Stomach (tissue), 9 donors: ENCODE data around the gene GLRA1. TPM values are rescaled to one million over a fixed set of nuclear protein-coding genes. Genes with fewer than 3 reads are reported as not detected.
A peak's percentile ranks its signal among the peaks of the same experiment; 100 is the strongest.
"Not testable (repeated sequence)": the region's sequence is repeated elsewhere in the genome, so short reads cannot be mapped to it uniquely, and the experiment has no call there.

Experiments used
- DNase-seq, 2 donors: peaks; one replicate each; pipeline versions ENCODE4 v3.0.0 to v3.0.0-alpha.2; 2013 to 2019
- H3K27ac ChIP-seq, 5 donors: fragments of 200-600 bp in 4 of 5; sonication (generic) in 4 of 5; one replicate each; pipeline ENCODE4 v1.5.1; 2013 to 2019; ENCODE audit warnings: mild to moderate bottlenecking in 1 of 5, moderate library complexity in 1 of 5
- H3K27me3 ChIP-seq, 3 donors: fragments of 200-600 bp; sonication (generic); one replicate each; pipeline ENCODE4 v1.5.1; 2017 to 2019; ENCODE audit warnings: mixed run types in 1 of 3
- H3K36me3 ChIP-seq, 4 donors: fragments of 200-600 bp; sonication (generic); 1 replicate in 3 of 4; 2 replicates in 1 of 4; pipeline ENCODE4 v1.5.1; 2016 to 2019
- H3K4me1 ChIP-seq, 4 donors: fragments of 200-600 bp; sonication (generic); one replicate each; pipeline ENCODE4 v1.5.1; 2016 to 2019
- H3K4me3 ChIP-seq, 4 donors: fragments of 200-600 bp; sonication (generic) in 3 of 4; one replicate each; pipeline ENCODE4 v1.5.1; 2016 to 2019; ENCODE audit warnings: mild to moderate bottlenecking in 1 of 4
- H3K9me3 ChIP-seq, 4 donors: fragments of 200-600 bp; sonication (generic); one replicate each; pipeline ENCODE4 v1.5.1; 2016 to 2019
- CTCF ChIP-seq, 7 experiments: fragments of 450-650 bp in 4 of 7; fragments of 200-600 bp in 3 of 7; sonication (generic) in 3 of 7; IDR thresholded peaks; one replicate each; pipeline ENCODE4 v1.5.1; 2016 to 2019; ENCODE audit warnings: antibody characterized with exemption in 7 of 7, control low read depth in 2 of 7, mild to moderate bottlenecking in 1 of 7
- EP300 ChIP-seq: sonication (generic); formaldehyde crosslinking; IDR thresholded peaks from one replicate; pipeline ENCODE4 v1.6.1; 2017; ENCODE audit warnings: antibody characterized with exemption
- POLR2A ChIP-seq, 4 donors: fragments of 450-650 bp; IDR thresholded peaks; one replicate each; pipeline ENCODE4 v1.6.1; 2016; ENCODE audit warnings: antibody characterized with exemption in 4 of 4, control low read depth in 2 of 4, mild to moderate bottlenecking in 1 of 4, moderate library complexity in 1 of 4
- POLR2AphosphoS5 ChIP-seq, 3 donors: sonication (generic); formaldehyde crosslinking; IDR thresholded peaks; one replicate each; pipeline ENCODE4 v1.6.1; 2016; ENCODE audit warnings: antibody characterized with exemption in 3 of 3
- WGBS, 5 donors: extraction: QIAGEN DNeasy Blood & Tissue Kit in 3 of 5; methylation state at CpG; one replicate each; pipeline versions ENCODE4 v1.1.5 to v1.1.7; 2013 to 2018; 5-methylcytosine and 5-hydroxymethylcytosine counted together
- intact Hi-C: fragments of 100-400 bp; cut with DNase I; formaldehyde crosslinking; loops from one replicate; pipeline ENCODE4 v1.15.1; 2023; ENCODE audit warnings: low total_unique reads
- polyA plus RNA-seq, 3 donors: library from polyadenylated mRNA; stranded (reverse); fragments of 200-250 nt; gene quantifications; one replicate each; pipeline ENCODE4 v1.2.3, GENCODE V29; 2013
- total RNA-seq, 5 donors: library from RNA; depleted of rRNA; stranded (reverse); fragments of >200 nt; gene quantifications; one replicate each; pipeline versions ENCODE4 v1.1.0 to v1.2.3, GENCODE V29; 2014 to 2016
- donor health status: healthy with polysubstance abuse.
- donor health status: Bipolar disorder and iron deficiency.
- donor health status: healthy.

The GLRA1 gene
- total and polyA plus RNA-seq, 8 donors, result not detected

DNA sequence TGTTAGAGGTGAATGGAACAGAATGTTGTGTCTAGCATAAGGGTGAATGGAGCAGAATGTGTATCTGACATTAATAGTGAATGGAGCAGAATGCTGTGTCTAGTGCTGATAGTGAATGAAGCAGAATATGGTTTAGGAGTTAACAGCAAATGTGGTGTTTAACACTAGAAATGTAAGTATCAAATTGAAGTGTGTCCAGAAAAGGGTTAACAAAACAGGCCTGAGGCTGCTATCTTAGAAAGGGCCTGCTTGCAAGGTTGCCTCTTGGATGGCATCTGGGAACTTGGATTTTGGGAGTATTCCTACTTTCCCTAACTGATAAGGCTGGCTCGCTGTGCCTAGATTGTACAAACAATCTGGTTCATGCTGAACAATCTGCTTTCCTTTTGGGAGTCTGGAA, 76.8 kb downstream of the GLRA1 start:
- intact Hi-C loops, result no loop called here
- Histone ChIP-seq H3K27ac (no peak overlapping the region), H3K36me3 (no peaks in the 10 kb centered on the region), H3K27me3 (no peaks in the 10 kb centered on the region), H3K4me1 (no peaks in the 10 kb centered on the region), H3K4me3 (no peak overlapping the region), H3K9me3 (no peaks in the 10 kb centered on the region)
- DNase-seq, result no peak
- TF ChIP-seq CTCF (IDR thresholded peaks at IDR 0.05), result no peak
- TF ChIP-seq POLR2AphosphoS5 (IDR thresholded peaks at IDR 0.05), result no peak
- no peak for TF ChIP-seq POLR2A (IDR thresholded peaks at IDR 0.05)
- 17 to 57% (median 28%) methylated on average over 1 of the region's 1 CpG for WGBS, 5 donors

DNA sequence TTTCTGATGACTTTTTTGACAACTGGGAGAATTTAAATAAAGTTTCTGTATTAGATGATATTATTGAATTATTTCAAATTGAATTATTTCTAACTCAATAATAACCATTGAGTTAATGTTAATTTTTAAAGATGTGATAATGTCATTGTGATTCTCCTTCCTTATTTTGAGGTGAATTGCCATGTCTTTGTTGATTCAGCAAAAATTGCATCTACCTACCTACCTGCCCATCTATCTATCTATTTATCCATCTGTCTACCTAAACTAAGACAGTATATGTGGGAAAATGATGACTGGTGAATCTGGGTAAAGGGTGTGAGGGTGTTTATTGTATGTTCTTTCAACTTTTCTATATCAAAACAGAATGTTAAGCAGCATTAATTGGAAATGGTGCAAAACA, 77.9 kb downstream of the GLRA1 start:
- no peak for TF ChIP-seq CTCF (IDR thresholded peaks at IDR 0.05)
- TF ChIP-seq EP300, result no peak
- no peak for TF ChIP-seq POLR2A (IDR thresholded peaks at IDR 0.05)
- TF ChIP-seq POLR2AphosphoS5 (IDR thresholded peaks at IDR 0.05), result no peak
- no peak overlapping the region for H3K4me3 ChIP-seq
- no peaks in the 10 kb centered on the region for H3K4me1 ChIP-seq
- H3K27ac ChIP-seq, result no peak overlapping the region
- H3K27me3 ChIP-seq, result no peaks in the 10 kb centered on the region
- H3K9me3 ChIP-seq, result no peaks in the 10 kb centered on the region
- no peak for DNase-seq
- H3K36me3 ChIP-seq, result no peaks in the 10 kb centered on the region
- intact Hi-C loops, result no loop called here

- DNase-seq, H3K27me3 ChIP-seq, H3K4me1 ChIP-seq, H3K36me3 ChIP-seq, H3K4me3 ChIP-seq, intact Hi-C loops, H3K27ac ChIP-seq: not testable (repeated sequence)
- H3K9me3 ChIP-seq, result peaks cover 24 to 69% (median 47%) of the 10 kb centered on the region in 4 donors
- 95 to 100% (median 99%) methylated on average over 4 of the region's 4 CpGs for WGBS, 5 donors
Observed at GRCh38 chr5:151832843-151833242, 91.8 kb downstream of the GLRA1 start.

DNA sequence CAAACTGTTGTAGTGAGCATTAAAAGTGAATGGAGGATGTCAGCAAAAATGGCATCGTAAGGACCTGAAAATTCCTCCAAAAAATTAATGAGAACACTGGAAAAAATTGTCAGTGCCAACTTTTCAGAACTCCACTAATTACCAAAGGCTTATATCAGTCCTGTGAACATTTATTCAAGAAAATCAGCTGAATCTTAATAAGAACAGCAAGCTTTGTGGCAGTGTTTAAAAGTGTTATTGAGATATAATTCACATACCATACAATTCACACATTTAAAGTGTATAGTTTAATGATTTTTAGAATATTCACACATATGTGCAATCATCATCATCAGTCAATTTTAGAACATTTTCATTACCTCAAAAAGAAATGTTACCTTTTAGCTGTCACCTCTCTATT, 95.3 kb downstream of the GLRA1 start:
- DNase-seq, result no peak
- TF ChIP-seq CTCF (IDR thresholded peaks at IDR 0.05), result no peak
- no peak for TF ChIP-seq POLR2A (IDR thresholded peaks at IDR 0.05)
- no peak for TF ChIP-seq POLR2AphosphoS5 (IDR thresholded peaks at IDR 0.05)
- no peak for TF ChIP-seq EP300
- Histone ChIP-seq H3K27ac (no peak overlapping the region), H3K4me1 (no peaks in the 10 kb centered on the region), H3K4me3 (no peak overlapping the region), H3K36me3 (no peaks in the 10 kb centered on the region), H3K27me3 (no peaks in the 10 kb centered on the region), H3K9me3 (peaks cover 4 to 37% (median 21%) of the 10 kb centered on the region in 4 donors)
- 94 to 100% (median 97%) methylated on average over 1 of the region's 1 CpG for WGBS, 5 donors
- intact Hi-C loops, result loop anchor here (5.0 to 10.0 kb wide), 3 partner anchors 313 to 673 kb away; no protein-coding TSS in a partner anchor

GRCh38 chr5:151825445-151825844, 99.2 kb downstream of the GLRA1 start:
- Histone ChIP-seq H3K36me3 (no peaks in the 10 kb centered on the region), H3K27me3 (no peaks in the 10 kb centered on the region), H3K27ac (no peak overlapping the region), H3K4me3 (no peak overlapping the region), H3K9me3 (no peaks in the 10 kb centered on the region), H3K4me1 (peaks cover 0 to 7% (median under 1%) of the 10 kb centered on the region in 4 donors)
- WGBS, 5 donors, result 4 to 33% (median 20%) methylated on average over 1 of the region's 1 CpG
- intact Hi-C loops, result loop anchor here (5.0 to 10.0 kb wide), 3 partner anchors 317 to 677 kb away; no protein-coding TSS in a partner anchor
- TF ChIP-seq POLR2A (IDR thresholded peaks at IDR 0.05) (no peak), CTCF (IDR thresholded peaks at IDR 0.05) (peak in 5 of 7 experiments; percentile 65 to 85 (median 81))
- DNase-seq, result peak; percentile 63 to 89
